Lower leg skin (tissue), 4 donors: ENCODE results near the gene GALNT18. TPM values are rescaled to one million over a fixed set of nuclear protein-coding genes. Genes with fewer than 3 reads are reported as not detected.
"Not testable (repeated sequence)": the region's sequence is repeated elsewhere in the genome, so short reads cannot be mapped to it uniquely, and the experiment has no call there.

Source experiments
- DNase-seq, 2 donors: peaks; one replicate each; pipeline ENCODE4 v3.0.0-alpha.2; 2019; ENCODE audit warnings: low spot score in 2 of 2
- H3K4me3 ChIP-seq: fragments of 200-600 bp; sonication (generic); 2 replicates; pipeline ENCODE4 v1.5.1; 2017; ENCODE audit warnings: mild to moderate bottlenecking, low read depth; ENCODE audit not compliant: poor library complexity, severe bottlenecking
- CTCF ChIP-seq, 3 donors: fragments of 450-650 bp; IDR thresholded peaks; one replicate each; pipeline ENCODE4 v1.5.1; 2016; ENCODE audit warnings: antibody characterized with exemption in 3 of 3, mild to moderate bottlenecking in 3 of 3, moderate library complexity in 2 of 3
- POLR2A ChIP-seq, 2 donors: fragments of 450-650 bp; IDR thresholded peaks; one replicate each; pipeline ENCODE4 v1.6.1; 2016 to 2017; ENCODE audit warnings: antibody characterized with exemption in 2 of 2, mild to moderate bottlenecking in 1 of 2, moderate library complexity in 1 of 2
- WGBS, 2 donors: methylation state at CpG; one replicate each; pipeline ENCODE4 v1.1.5; 2018; 5-methylcytosine and 5-hydroxymethylcytosine counted together
- intact Hi-C: fragments of 100-400 bp; cut with DNase I; formaldehyde crosslinking; loops from one replicate; pipeline ENCODE4 v1.15.0; 2023; ENCODE audit warnings: low total_unique reads
- total RNA-seq, 4 donors: library from RNA; depleted of rRNA; stranded (reverse); fragments of >200 nt; gene quantifications; one replicate each; pipeline ENCODE4 v1.1.0, GENCODE V29; 2016

Gene GALNT18
- total RNA-seq, 4 donors from 2014 or later: 11.5 to 33.0 (median 17.7) TPM

GRCh38 chr11:11370962-11371303, 250.9 kb downstream of the GALNT18 start:
- intact Hi-C loops: no loop called here
- TF ChIP-seq POLR2A (IDR thresholded peaks at IDR 0.05) (no peak), CTCF (IDR thresholded peaks at IDR 0.05) (no peak)
- no peak overlapping the region for H3K4me3 ChIP-seq
- WGBS, 2 donors: 75 to 80% methylated on average over 6 of the region's 6 CpGs
- no peak for DNase-seq

GRCh38 chr11:11370255-11370961, 251.4 kb downstream of the GALNT18 start:
- DNase-seq: no peak
- intact Hi-C loops: no loop called here
- no peak overlapping the region for H3K4me3 ChIP-seq
- no peak for TF ChIP-seq CTCF (IDR thresholded peaks at IDR 0.05)
- TF ChIP-seq POLR2A (IDR thresholded peaks at IDR 0.05): no peak
- WGBS, 2 donors: 65 to 69% methylated on average over 8 of the region's 8 CpGs

- no peak for TF ChIP-seq CTCF (IDR thresholded peaks at IDR 0.05)
- no peak for TF ChIP-seq POLR2A (IDR thresholded peaks at IDR 0.05)
- WGBS, 2 donors: 92 to 96% methylated on average over 1 of the region's 1 CpG
- no peak overlapping the region for H3K4me3 ChIP-seq
- intact Hi-C loops: no loop called here
- DNase-seq: no peak
These were observed 255.0 kb downstream of the GALNT18 start for GRCh38 chr11:11366793-11367192.

- H3K4me3 ChIP-seq: no peak overlapping the region
- intact Hi-C loops: no loop called here
- DNase-seq: no peak
- no peak for TF ChIP-seq POLR2A (IDR thresholded peaks at IDR 0.05)
- TF ChIP-seq CTCF (IDR thresholded peaks at IDR 0.05): no peak
These were observed 258.1 kb downstream of the GALNT18 start for GRCh38 chr11:11363674-11364073.

GRCh38 chr11:11359611-11360010, 262.2 kb downstream of the GALNT18 start:
- intact Hi-C loops: loop anchor here (10.0 kb wide), 1 partner anchor 1085 kb away; no protein-coding TSS in a partner anchor
- TF ChIP-seq POLR2A (IDR thresholded peaks at IDR 0.05) (no peak), CTCF (IDR thresholded peaks at IDR 0.05) (no peak)
- WGBS, 2 donors: 82 to 92% methylated on average over 3 of the region's 3 CpGs
- H3K4me3 ChIP-seq: no peak overlapping the region
- DNase-seq: no peak

- no peak for DNase-seq
- TF ChIP-seq POLR2A (IDR thresholded peaks at IDR 0.05) (no peak), CTCF (IDR thresholded peaks at IDR 0.05) (no peak)
- intact Hi-C loops: loop anchor here (10.0 kb wide), 1 partner anchor 1082 kb away; no protein-coding TSS in a partner anchor
- 85 to 86% methylated on average over 9 of the region's 9 CpGs for WGBS, 2 donors
- no peak overlapping the region for H3K4me3 ChIP-seq
These were observed 265.0 kb downstream of the GALNT18 start for GRCh38 chr11:11356842-11357241.

- intact Hi-C loops: loop anchor here (10.0 kb wide), 1 partner anchor 1078 kb away; no protein-coding TSS in a partner anchor
- H3K4me3 ChIP-seq, DNase-seq: not testable (repeated sequence)
- WGBS, 2 donors: 81 to 86% methylated on average over 11 of the region's 11 CpGs
These were observed 268.9 kb downstream of the GALNT18 start, which contains the start of gene CSNK2A3 for GRCh38 chr11:11352878-11353277. Gene CSNK2A3, minus strand, starts transcription at chr11:11353250. Its CDS starts 131 bp downstream, at chr11:11353119.

- not testable (repeated sequence) for DNase-seq, H3K4me3 ChIP-seq
- intact Hi-C loops: loop anchor here (10.0 kb wide), 1 partner anchor 1077 kb away; no protein-coding TSS in a partner anchor
- 69 to 86% methylated on average over 6 to 10 of the region's 10 CpGs for WGBS, 2 donors
These were observed 270.0 kb downstream of the GALNT18 start for GRCh38 chr11:11351851-11352250.
